ENCODE results near the gene APOBEC3H.

- TF ChIP-seq CTCF (IDR thresholded peaks at IDR 0.05 in 8 of 11, conservative IDR thresholded peaks at IDR 0.05 in 3 of 11) (no peak), POLR2AphosphoS5 (IDR thresholded peaks at IDR 0.05) (peak; percentile 92 to 95 (median 94))
These were observed 55.6 kb downstream of the APOBEC3H start, which contains the start of gene CBX7 for GRCh38 chr22:39152511-39153219.
